Duodenal mucosa (tissue), 2 donors: ENCODE results near the gene SLC6A13.

Source experiments
- H3K27ac ChIP-seq: one replicate; pipeline ENCODE4 v1.7.0; 2013; ENCODE audit warnings: low read depth, low read length
- H3K27me3 ChIP-seq, 2 donors: one replicate each; pipeline ENCODE4 v1.7.0; 2013; ENCODE audit warnings: low read length in 2 of 2, control low read depth in 1 of 2; ENCODE audit not compliant: insufficient read depth in 2 of 2, control insufficient read depth in 1 of 2
- H3K36me3 ChIP-seq, 2 donors: one replicate each; pipeline ENCODE4 v1.7.0; 2013; ENCODE audit warnings: low read length in 2 of 2, control low read depth in 1 of 2; ENCODE audit not compliant: insufficient read depth in 2 of 2, control insufficient read depth in 1 of 2
- H3K4me1 ChIP-seq, 2 donors: one replicate each; pipeline ENCODE4 v1.7.0; 2013; ENCODE audit warnings: low read length in 2 of 2, control low read depth in 1 of 2; ENCODE audit not compliant: insufficient read depth in 2 of 2, control insufficient read depth in 1 of 2
- H3K4me3 ChIP-seq, 2 donors: one replicate each; pipeline ENCODE4 v1.7.0; 2013; ENCODE audit warnings: low read length in 2 of 2, low read depth in 1 of 2
- H3K9ac ChIP-seq, 2 donors: one replicate each; pipeline ENCODE4 v1.7.0; 2013; ENCODE audit warnings: low read length in 2 of 2, low read depth in 1 of 2
- H3K9me3 ChIP-seq, 2 donors: one replicate each; pipeline ENCODE4 v1.7.0; 2013; ENCODE audit warnings: low read length in 2 of 2, control low read depth in 1 of 2; ENCODE audit not compliant: control insufficient read depth in 1 of 2

The SLC6A13 gene

GRCh38 chr12:227923-228845 is 34.5 kb downstream of the SLC6A13 start:
- Histone ChIP-seq H3K9ac (no peak overlapping the region), H3K4me1 (no peaks in the 10 kb centered on the region), H3K27me3 (no peaks in the 10 kb centered on the region), H3K36me3 (no peaks in the 10 kb centered on the region), H3K9me3 (no peaks in the 10 kb centered on the region), H3K27ac (no peak overlapping the region), H3K4me3 (no peak overlapping the region)

GRCh38 chr12:227286-227915 is 35.2 kb downstream of the SLC6A13 start:
- H3K9ac ChIP-seq: no peak overlapping the region
- no peaks in the 10 kb centered on the region for H3K4me1 ChIP-seq
- H3K27me3 ChIP-seq: no peaks in the 10 kb centered on the region
- H3K4me3 ChIP-seq: no peak overlapping the region
- H3K36me3 ChIP-seq: no peaks in the 10 kb centered on the region
- no peak overlapping the region for H3K27ac ChIP-seq
- no peaks in the 10 kb centered on the region for H3K9me3 ChIP-seq

GRCh38 chr12:226401-226800 is 36.2 kb downstream of the SLC6A13 start:
- Histone ChIP-seq H3K9me3 (no peaks in the 10 kb centered on the region), H3K27me3 (no peaks in the 10 kb centered on the region), H3K27ac (no peak overlapping the region), H3K4me3 (no peak overlapping the region), H3K9ac (no peak overlapping the region), H3K4me1 (no peaks in the 10 kb centered on the region), H3K36me3 (no peaks in the 10 kb centered on the region)

GRCh38 chr12:225012-225411 is 37.6 kb downstream of the SLC6A13 start:
- Histone ChIP-seq H3K27ac (no peak overlapping the region), H3K36me3 (no peaks in the 10 kb centered on the region), H3K27me3 (no peaks in the 10 kb centered on the region), H3K9me3 (no peaks in the 10 kb centered on the region), H3K4me1 (no peaks in the 10 kb centered on the region), H3K9ac (no peak overlapping the region), H3K4me3 (no peak overlapping the region)

- Histone ChIP-seq H3K36me3 (no peaks in the 10 kb centered on the region), H3K9ac (no peak overlapping the region), H3K27ac (no peak overlapping the region), H3K9me3 (no peaks in the 10 kb centered on the region), H3K4me3 (no peak overlapping the region), H3K4me1 (no peaks in the 10 kb centered on the region), H3K27me3 (no peaks in the 10 kb centered on the region)
These were observed 38.3 kb downstream of the SLC6A13 start for GRCh38 chr12:224330-224729.

- H3K27ac ChIP-seq: no peak overlapping the region
- no peaks in the 10 kb centered on the region for H3K36me3 ChIP-seq
- H3K9me3 ChIP-seq: no peaks in the 10 kb centered on the region
- H3K4me3 ChIP-seq: no peak overlapping the region
- no peaks in the 10 kb centered on the region for H3K4me1 ChIP-seq
- no peak overlapping the region for H3K9ac ChIP-seq
- H3K27me3 ChIP-seq: no peaks in the 10 kb centered on the region
These were observed 38.8 kb downstream of the SLC6A13 start for GRCh38 chr12:223841-224240.

GRCh38 chr12:221736-222135 is 40.9 kb downstream of the SLC6A13 start:
- Histone ChIP-seq H3K4me1 (no peaks in the 10 kb centered on the region), H3K4me3 (no peak overlapping the region), H3K9me3 (no peaks in the 10 kb centered on the region), H3K36me3 (no peaks in the 10 kb centered on the region), H3K9ac (no peak overlapping the region), H3K27me3 (no peaks in the 10 kb centered on the region), H3K27ac (no peak overlapping the region)

- H3K4me1 ChIP-seq: no peaks in the 10 kb centered on the region
- H3K27ac ChIP-seq: no peak overlapping the region
- H3K4me3 ChIP-seq: no peak overlapping the region
- H3K9ac ChIP-seq: no peak overlapping the region
- no peaks in the 10 kb centered on the region for H3K27me3 ChIP-seq
- H3K9me3 ChIP-seq: no peaks in the 10 kb centered on the region
- no peaks in the 10 kb centered on the region for H3K36me3 ChIP-seq
These were observed 41.6 kb downstream of the SLC6A13 start for GRCh38 chr12:220946-221550.

GRCh38 chr12:220491-220890 is 42.1 kb downstream of the SLC6A13 start:
- no peaks in the 10 kb centered on the region for H3K4me1 ChIP-seq
- H3K27ac ChIP-seq: no peak overlapping the region
- no peaks in the 10 kb centered on the region for H3K36me3 ChIP-seq
- no peak overlapping the region for H3K4me3 ChIP-seq
- no peaks in the 10 kb centered on the region for H3K27me3 ChIP-seq
- H3K9me3 ChIP-seq: no peaks in the 10 kb centered on the region
- no peak overlapping the region for H3K9ac ChIP-seq

- Histone ChIP-seq H3K36me3 (no peaks in the 10 kb centered on the region), H3K4me1 (no peaks in the 10 kb centered on the region), H3K9me3 (no peaks in the 10 kb centered on the region), H3K4me3 (no peak overlapping the region), H3K27me3 (no peaks in the 10 kb centered on the region), H3K9ac (no peak overlapping the region), H3K27ac (no peak overlapping the region)
These were observed 42.7 kb downstream of the SLC6A13 start for GRCh38 chr12:219891-220352.
